GM19238 (cell line): Measurements from ENCODE around the gene NECTIN1.

ENCODE experiments used
- DNase-seq: peaks from one replicate; pipeline ENCODE4 v3.0.0; 2011; ENCODE audit warnings: low spot score; ENCODE audit not compliant: insufficient read length

The NECTIN1 gene

GRCh38 chr11:119755356-119756071 is 26.5 kb upstream of the NECTIN1 start:
- DNase-seq = no peak

GRCh38 chr11:119754656-119755355 is 25.8 kb upstream of the NECTIN1 start:
- no peak for DNase-seq

- no peak for DNase-seq
These were observed 25.2 kb upstream of the NECTIN1 start for GRCh38 chr11:119754199-119754598.

GRCh38 chr11:119752946-119753345 is 23.9 kb upstream of the NECTIN1 start:
- no peak for DNase-seq

- no peak for DNase-seq
These were observed 23.4 kb upstream of the NECTIN1 start for GRCh38 chr11:119752345-119752871.

GRCh38 chr11:119750056-119750455 is 21.1 kb upstream of the NECTIN1 start:
- no peak for DNase-seq

GRCh38 chr11:119749006-119749565 is 20.1 kb upstream of the NECTIN1 start:
- DNase-seq = no peak

- DNase-seq = no peak
These were observed 19.1 kb upstream of the NECTIN1 start for GRCh38 chr11:119747868-119748660.

GRCh38 chr11:119745776-119746535 is 17.0 kb upstream of the NECTIN1 start:
- DNase-seq = no peak

GRCh38 chr11:119745112-119745511 is 16.1 kb upstream of the NECTIN1 start:
- no peak for DNase-seq

- DNase-seq = no peak
These were observed 15.6 kb upstream of the NECTIN1 start for GRCh38 chr11:119744577-119744976.

GRCh38 chr11:119743006-119743405 is 14.0 kb upstream of the NECTIN1 start:
- DNase-seq = no peak

- DNase-seq = no peak
These were observed 13.4 kb upstream of the NECTIN1 start for GRCh38 chr11:119742263-119742861.

- peak; percentile 75 for DNase-seq
These were observed 12.6 kb upstream of the NECTIN1 start for GRCh38 chr11:119741369-119742262.

- no peak for DNase-seq
These were observed 11.0 kb upstream of the NECTIN1 start for GRCh38 chr11:119739975-119740374.

- no peak for DNase-seq
These were observed 10.2 kb upstream of the NECTIN1 start for GRCh38 chr11:119739021-119739703.

- DNase-seq = no peak
These were observed 9.0 kb upstream of the NECTIN1 start for GRCh38 chr11:119738059-119738439.

- no peak for DNase-seq
These were observed 8.5 kb upstream of the NECTIN1 start for GRCh38 chr11:119737366-119738058.
